SU-DHL-6 (cell line): ENCODE data around the gene GFER.

Experiments
- CTCF ChIP-seq: fragments of 200-600 bp; sonication (generic); IDR thresholded peaks from one replicate; pipeline ENCODE4 v1.5.1; 2017; ENCODE audit warnings: antibody characterized with exemption, mild to moderate bottlenecking, low read length, moderate library complexity; ENCODE audit not compliant: insufficient read depth, poor library complexity, severe bottlenecking
- EZH2phosphoT487 ChIP-seq: fragments of 200-600 bp; sonication (generic), shearing (Covaris generic); conservative IDR thresholded peaks from 2 replicates; pipeline ENCODE4 v1.6.1; 2018; ENCODE audit warnings: mild to moderate bottlenecking, antibody characterized with exemption, low read length, moderate library complexity, mixed read lengths

GRCh38 chr16:1949507-1949906 is 34.5 kb upstream of the GFER start:
- TF ChIP-seq CTCF (no peak), EZH2phosphoT487 (no peak)
